ENCODE results near the gene ZNF329.
"Not testable (repeated sequence)": the region's sequence is repeated elsewhere in the genome, so short reads cannot be mapped to it uniquely, and the experiment has no call there.

Gene ZNF329

DNA sequence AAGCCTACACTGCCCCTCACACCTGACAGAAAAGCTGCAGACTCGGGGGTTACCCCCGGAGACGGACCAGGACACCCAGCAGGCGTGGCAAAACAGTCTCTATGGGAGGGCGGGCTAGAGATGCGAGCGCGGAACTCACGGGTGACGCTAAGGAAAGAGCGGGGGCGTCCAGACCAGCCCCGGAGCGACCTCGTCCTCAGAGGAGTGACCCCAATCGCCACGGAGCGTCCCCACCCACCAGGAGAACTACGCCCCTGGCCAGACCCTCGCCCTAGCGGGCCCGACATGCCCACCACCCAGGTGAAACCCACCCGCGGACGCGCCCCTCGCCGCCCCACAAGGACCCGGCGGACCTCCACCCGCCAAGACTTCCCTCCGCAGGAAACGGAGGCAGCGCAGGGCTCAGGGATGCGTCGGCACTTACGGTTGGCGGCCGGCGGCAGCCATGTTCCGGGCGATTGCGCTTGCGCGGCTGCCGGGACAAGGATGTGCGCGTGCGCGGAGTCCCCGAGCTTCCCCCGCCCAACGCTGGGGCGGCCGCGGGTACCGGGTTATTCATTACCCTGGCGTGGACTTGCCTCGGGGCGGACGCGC is at the start of gene ZNF329:
Gene ZNF329, minus strand, starts transcription at position 462 of the 594 bp plus-strand sequence. CDS start 21,286 bp downstream, outside the sequence.
- peak; percentile 84 to 88 for DNase-seq (ENCODE audit: low read depth in 2 of 2)

DNA sequence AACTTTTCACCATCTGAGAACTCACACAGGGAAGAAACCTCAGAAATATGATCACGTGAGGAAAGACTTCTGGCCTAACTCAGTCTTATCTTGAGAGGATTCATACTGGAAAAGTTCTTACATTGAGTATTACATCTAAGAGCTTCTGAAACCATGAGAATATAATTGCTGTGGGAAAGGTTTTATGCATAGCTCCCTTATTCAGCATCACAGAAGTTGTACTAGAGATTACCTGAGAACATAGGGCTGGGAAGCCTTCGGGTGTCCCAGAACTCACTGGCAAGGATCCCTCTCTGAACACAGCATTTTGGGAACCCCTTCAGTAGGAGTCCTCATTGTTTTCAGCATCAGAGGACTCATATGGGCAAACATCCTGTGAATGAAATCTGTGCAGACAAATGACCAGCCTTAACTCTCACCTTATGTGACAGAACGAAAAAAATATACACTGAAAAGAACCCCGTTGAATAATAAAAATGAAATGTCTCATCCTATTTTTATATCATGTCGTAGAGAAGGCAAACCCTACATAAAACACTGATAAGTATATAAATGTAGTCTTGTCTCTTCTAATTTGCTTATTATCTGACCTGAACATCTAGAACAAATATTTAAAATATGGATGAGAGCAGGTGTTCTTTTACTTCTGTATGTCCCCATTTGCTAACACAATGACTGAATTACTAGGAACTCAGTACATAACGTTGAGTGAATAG is 46.5 kb upstream of the ZNF329 start:
- DNase-seq (ENCODE audit: low read depth in 2 of 2): no peak

DNA sequence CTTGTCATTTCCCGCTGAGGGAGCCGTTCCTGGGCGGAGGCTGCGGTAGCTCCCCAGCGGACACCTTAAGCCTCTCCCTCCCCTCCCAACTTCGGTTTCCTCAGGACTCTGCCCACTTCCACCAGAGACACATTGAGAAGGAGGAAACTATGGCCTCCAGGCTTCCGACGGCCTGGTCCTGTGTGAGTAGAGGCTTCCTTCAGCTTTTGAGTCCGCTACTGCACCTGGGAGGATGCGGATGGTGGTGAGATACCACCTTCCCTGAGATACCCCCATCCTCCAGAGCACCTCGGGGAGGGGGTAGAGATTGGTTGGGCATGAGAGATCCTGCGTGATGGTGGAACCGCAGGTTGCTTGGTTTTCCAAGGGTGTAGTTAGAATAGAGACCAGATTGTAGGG is 33.2 kb upstream of the ZNF329 start:
- DNase-seq (ENCODE audit: low read depth in 2 of 2): no peak

DNA sequence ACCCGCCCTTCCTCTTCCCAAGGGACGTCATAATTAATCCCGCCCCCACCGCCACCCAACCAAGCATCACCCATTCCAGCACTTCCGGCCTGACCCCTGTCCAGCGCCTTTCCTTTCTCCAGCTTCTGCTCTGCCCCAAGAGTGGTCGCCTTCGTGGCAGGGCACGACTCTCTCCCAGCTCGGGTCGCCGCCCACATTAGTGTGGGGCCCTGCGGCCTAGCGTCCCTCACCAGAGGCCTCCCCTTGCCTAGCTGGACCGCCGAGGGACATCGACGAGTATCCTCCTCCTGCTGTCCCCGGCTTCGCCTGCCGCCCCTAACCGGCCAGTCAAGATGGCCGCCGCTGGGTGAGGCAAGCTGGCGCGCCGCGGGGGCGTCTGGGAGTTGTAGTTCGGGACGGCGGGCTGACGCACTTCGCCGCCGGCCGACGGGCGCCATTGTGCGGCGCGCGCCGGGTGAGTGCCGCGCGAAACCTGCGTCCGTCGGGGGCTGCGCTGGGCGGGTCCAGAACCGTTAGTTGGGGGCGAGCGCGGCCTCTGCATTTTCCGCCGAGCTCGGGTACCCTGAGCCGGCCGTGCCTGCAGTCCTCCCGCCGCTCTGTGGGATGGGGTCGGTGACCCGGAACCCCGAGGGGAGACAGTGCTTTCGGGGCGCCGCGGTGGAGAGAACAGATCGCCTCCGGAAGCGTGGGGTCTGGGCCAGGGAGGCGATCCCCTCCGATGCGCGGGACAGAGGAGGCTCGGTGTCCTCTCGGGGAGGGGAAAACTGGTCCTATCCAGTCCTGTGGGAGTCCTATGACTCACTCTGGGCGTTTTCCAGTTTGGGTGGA is 32.6 kb upstream of the ZNF329 start, which contains the start of gene ZNF274:
Gene ZNF274, plus strand, starts transcription at position 73 of the 828 bp plus-strand sequence. CDS start 905 bp downstream, outside the sequence.
- peak; percentile 81 to 89 for DNase-seq (ENCODE audit: low read depth in 2 of 2)

DNA sequence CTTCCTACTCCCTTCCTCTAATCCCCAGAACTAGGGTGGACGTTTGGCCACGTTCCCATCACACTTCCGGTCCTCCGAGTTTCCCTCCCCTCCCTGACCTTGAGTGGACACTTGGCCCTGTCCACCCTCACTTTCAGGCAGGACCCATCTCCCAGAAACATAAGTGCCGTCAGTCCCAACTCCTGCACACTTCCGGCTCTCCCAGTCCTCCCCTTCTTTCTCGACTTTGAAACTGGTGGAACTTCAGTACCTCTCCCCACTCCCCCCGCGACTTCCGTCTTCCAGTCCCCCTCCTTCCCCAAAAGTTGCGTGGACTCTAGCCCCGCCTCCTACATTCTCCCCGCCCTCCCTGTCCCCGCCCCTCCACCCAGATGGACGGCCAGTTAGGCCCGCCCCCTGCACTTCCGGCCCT is 32.0 kb upstream of the ZNF329 start:
- peak; percentile 56 to 75 for DNase-seq (ENCODE audit: low read depth in 2 of 2)

DNA sequence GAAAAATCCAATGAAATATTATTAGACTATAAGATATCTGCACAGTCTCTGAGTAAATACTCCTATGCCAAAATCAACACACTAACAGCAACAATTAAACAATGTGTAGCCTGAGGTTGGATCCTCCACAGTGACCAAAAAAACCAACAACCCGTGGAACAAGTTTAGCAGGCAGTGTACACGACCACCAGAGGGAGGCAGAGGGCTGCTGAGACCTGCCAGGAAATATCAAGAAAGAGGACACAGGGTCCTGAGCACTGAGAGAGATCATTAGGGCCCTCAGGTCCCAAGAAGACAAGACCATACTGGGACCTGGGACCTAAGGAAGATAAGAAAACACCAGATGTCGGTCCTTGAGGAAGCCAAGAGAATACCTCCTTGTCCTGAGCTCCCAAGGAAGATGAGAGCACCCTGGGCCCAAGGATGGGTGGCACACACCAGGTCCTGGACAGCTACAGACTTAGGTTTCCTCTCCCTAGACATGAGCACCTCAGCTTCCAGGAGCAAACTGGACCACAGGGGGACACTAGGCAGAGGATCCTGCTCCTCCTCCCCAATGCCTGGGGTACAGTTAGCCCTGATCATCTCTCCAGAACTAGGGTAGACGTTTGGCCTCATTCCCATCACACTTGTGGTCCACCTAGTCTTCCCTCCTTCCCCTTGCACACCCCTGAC is 31.4 kb upstream of the ZNF329 start:
- peak; percentile 21 to 36 for DNase-seq (ENCODE audit: low read depth in 2 of 2)

DNA sequence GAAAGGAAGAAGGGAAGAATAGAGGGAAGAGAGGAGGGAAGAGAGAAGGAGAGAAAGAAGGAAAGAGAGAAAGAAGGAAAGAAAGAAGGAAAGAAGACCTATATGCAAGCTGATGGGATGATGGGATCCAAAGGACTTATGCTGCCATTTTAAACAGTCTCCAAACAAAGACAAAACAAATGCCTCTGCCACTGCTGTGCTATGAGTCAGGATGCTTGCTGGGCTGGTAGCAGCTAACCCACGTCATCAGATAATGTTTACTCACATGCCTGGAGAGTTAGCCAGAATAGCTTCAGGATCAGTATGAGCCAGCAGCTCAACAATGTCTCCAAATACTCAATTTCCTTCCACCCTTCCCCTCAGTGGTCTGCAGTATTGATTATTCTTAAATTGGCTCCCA is 20.3 kb upstream of the ZNF329 start:
- no peak for DNase-seq (ENCODE audit: low read depth in 2 of 2)

DNA sequence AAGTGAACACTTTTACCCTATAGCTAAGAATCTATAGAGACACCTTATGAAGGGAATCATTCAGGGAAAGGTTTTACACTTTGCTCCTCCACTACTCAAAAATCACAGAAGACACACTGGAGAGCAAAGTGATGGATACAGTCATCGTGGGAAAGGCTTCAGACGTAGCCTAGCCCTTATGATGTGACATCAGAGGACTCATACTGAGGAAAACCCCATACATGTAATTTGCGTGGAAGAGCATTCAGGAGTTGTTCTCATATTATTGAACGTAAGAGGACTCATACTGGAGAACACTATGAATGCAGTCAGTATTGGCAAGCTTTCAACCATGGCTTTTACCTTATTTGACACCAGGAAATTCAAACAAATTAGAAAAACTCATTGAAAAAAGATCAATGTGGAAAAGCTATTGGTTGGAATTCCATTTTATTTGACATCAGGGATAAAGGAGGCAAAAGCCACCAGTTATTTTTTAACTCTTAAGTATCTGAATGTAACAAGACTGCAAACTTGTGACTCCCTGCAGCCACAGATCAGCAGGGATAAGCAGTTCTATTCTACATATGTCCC is 16.2 kb upstream of the ZNF329 start:
- DNase-seq (ENCODE audit: low read depth in 2 of 2): no peak

DNA sequence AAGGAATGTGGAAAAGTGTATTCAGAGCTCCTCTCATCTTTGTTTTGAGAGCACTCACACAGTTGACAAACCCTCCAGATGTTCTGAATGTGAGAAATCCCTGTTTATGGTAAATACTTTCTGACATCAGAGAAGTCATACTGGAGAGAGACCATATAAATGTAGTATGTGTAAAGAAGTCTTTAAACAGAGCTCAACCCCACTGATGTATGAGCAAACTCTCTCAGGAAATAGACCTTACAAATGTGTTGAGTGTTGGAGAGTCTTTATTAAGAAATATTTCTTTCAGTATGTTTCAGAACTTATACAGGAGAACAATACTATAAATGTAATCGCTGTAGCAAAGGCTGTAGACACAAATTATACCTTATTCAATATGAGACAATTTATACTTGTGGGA is 15.7 kb upstream of the ZNF329 start:
- DNase-seq (ENCODE audit: low read depth in 2 of 2): no peak

DNA sequence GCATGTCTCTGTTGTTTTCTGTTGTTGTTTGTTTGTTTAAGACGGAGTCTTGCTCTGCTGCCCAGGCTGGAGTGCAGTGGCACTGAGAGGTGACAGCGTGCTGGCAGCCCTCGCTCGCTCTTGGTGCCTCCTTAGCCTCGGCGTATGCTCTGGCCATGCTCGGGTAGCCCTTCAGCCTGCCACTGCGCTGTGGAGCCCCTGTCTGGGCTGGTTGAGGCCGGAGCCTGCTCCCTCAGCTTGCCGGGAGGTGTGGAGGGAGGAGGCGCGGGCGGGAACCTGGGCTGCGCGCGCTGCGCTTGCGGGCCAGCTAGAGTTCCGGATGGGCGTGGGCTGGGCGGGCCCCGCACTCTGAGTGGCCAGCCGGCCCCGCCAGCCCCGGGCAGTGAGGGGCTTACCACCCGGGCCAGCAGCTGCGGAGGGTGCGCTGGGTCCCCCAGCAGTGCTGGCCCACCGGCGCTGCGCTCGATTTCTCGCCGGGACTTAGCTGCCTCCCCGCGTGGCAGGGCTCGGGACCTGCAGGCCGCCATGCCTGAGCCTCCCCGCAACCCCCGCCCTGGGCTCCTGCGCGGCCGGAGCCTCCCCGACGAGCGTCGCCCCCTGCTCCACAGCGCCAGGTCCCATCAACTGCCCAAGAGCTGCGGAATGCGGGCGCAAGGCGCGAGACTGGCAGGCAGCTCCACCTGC is 6.6 kb upstream of the ZNF329 start:
- DNase-seq (ENCODE audit: low read depth in 2 of 2): no peak

DNA sequence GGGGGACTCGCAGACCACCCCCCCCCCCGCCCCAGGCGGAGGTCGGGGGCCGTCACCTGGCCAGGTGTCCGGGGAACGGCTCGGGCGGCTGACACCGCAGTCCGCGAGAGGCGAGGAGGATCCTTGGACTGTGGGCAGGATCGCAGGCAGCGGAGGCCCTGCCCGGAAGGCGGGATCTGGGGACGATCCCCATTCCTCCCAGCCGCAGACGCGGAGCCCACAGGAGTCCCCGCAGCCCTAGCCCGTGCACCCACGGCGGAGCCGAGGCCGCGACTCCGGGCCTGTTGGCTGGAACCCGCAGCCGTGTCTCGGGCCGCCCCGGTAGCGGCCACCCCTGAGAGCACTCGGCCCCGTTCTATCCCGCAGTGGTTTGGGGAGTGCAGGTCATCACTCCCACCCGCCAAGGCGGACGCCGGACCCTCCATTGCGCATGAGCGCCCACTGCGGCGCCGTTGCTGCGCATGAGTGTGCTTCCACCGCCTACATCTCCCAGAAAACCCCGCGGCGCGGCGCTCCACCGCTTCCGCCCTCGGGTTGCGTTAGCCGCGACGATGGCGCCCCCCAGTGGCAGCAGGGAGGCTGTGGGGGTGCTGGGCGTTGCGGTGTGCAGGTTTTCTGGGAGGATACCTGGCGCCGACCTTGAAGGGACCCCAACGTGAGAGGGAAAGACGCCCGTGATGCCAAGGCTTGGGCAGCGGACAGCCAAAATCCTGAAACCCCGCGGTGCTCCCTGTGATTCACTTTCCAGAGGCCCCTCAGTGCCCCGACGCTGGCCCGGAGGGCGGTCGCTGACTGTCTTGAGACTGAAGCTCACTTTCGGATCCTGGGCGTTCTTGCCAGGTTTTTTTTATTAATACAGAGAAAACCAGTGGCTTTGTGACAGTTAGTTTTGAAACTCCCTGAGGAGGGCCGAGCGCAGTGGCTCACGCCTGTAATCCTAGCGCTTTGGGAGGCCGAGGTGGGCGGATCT is 4.4 kb upstream of the ZNF329 start:
- peak; percentile 98 to 99 for DNase-seq (ENCODE audit: low read depth in 2 of 2)

DNA sequence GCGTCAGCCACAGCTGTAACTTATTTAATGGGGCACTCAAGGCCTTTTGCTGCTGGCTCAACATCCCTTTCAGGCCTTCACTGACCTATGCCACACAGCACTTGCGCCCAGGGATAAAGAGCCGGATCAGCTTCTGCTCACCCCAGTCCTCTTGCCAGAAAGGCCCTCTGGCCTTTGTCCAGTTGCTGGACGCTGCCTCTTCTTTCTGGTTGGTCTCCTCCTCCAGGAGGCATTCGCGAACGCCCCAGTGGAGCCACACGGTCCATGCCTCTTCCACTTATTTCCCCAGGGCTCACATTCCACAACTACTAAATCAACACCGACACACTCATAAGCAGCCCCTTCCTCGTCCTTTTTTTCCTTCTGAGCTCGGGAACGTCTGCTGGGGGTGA is 3.7 kb upstream of the ZNF329 start:
- DNase-seq (ENCODE audit: low read depth in 2 of 2): no peak

DNA sequence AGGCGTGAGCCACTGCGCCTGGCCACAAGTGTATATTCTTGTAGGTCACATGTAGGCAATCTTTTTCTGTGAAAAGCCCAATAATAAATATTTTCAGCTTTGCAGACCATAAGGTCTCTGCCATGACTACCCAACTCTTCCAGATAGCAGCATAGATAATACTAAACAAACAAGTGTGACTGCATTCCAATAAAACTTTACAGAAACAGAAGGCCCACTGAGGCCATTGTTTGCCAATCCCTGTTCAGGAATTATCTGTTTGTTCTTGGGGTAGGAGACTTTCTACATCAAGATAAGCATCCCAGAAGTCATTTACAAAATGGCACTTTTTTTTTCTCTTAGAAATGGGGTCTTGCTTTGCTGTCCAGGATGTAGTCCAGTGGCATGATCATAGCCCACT is 2.8 kb upstream of the ZNF329 start:
- no peak for DNase-seq (ENCODE audit: low read depth in 2 of 2)

DNA sequence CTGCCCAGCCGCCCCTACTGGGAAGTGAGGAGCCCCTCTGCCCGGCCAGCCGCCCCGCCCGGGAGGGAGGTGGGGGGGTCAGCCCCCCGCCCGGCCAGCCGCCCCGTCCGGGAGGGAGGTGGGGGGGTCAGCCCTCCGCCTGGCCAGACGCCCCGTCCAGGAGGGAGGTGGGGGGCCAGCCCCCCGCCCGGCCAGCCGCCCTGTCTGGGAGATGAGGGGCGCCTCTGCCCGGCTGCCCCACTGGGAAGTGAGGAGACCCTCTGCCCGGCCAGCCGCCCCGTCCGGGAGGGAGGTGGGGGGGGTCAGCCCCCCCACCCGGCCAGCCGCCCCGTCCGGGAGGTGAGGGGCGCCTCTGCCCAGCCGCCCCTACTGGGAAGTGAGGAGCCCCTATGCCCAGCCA is 3.1 kb downstream of the ZNF329 start:
- DNase-seq (ENCODE audit: low read depth in 2 of 2): not testable (repeated sequence)

DNA sequence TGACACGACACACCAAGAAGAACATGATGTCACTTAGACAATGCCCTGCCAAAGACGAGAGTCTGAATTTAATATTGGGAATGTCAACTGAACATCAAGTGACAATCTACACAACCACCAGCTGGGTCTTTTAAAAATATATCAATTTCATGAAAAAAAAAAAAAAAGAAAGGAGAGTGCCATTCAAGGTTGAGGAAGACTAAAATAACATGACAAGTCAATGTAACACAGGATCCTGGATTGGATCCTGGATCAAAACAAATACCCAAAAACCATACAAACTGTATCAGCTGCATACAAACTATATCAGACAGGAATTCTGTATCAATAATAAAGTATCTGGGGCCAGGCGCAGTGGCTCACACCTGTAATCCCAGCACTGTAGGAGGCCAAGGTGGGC is 4.7 kb downstream of the ZNF329 start:
- DNase-seq (ENCODE audit: low read depth in 2 of 2): no peak

DNA sequence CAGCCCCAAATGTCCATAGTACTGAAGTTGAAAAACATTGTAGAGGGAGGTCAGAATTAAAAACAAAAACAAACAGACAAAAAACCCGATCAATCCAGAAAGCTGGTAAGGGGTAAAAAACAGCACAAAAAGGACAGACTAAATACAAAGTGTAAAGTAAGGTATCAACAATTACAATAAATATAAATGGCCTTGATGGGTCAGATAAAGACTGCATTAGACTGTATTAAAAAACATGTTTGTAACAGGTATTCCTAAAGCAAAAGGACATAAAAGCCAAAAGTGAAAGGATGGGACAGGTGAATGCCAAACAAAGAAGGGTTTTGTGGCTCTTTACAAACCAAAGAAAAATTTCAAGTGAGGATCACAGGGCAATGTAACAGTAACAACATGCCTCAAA is 16.3 kb downstream of the ZNF329 start:
- DNase-seq (ENCODE audit: low read depth in 2 of 2): no peak

DNA sequence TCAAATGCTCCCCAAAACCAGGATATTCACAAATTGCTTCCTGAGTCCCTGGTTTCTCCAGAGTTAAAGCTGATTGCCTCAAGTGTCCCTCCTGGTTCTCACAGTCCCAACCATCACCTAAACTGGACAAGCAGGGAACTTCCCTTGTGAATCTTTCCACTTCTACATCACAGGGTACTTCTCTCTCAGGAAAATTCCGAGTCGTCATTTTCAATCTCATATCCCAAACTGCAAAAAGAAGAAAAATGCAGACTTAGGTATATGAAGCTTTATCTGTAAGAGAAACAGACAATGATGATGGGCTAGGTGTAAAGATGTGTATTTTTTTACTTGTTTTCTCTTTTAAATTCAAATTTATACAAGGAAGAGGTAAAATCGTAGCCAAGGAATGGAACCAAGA is 21.3 kb downstream of the ZNF329 start:
- DNase-seq (ENCODE audit: low read depth in 2 of 2): no peak

DNA sequence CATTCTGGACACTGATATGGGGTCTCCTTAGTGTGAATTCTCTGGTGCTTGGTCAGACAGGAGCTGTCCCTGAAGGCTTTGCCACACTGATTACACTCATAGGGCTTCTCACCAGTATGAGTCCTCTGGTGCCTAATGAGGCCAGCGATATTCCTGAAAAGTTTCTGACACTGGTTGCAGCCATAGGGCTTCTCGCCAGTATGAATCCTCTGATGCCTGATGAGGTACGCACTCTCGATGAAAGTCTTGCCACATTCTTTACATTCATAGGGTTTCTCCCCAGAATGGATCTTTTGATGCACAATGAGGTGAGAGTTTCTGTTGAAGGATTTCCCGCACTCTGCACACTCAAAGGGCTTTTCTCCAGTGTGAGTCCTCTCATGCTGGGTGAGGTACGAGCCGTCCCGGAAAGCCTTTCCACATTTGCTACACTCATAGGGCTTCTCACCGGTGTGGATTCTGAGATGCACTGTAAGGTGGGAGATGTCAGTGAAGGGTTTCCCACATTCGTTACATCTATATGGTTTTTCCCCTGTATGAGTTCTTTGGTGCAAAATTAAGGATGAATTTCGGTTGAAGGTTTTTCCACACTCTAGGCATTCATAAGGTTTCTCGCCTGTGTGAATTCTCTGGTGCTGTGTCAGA is 22.4 kb downstream of the ZNF329 start:
- DNase-seq (ENCODE audit: low read depth in 2 of 2): no peak

DNA sequence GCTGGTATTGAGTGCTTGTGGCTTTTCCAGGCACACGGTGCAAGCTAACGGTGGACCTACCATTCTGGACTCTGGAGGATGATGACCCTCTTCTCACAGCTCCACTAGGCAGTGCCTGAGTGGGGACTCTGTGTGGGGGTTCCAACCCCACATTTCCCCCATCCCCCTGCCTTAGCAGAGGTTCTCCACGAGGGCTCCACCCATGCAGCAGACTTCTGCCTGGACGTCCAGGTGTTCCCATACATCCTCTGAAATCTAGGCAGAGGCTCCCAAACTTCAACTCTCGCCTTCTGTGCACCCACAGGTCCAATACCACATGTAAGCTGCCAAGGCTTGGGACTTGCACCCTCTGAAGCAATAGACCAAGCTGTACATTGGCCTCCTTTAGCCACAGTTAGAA is 27.2 kb downstream of the ZNF329 start:
- no peak for DNase-seq (ENCODE audit: low read depth in 2 of 2)

Measured in stimulated activated CD8-positive, alpha-beta memory T cell treated with anti-CD3 and anti-CD28 coated beads, Interleukin-2, amount 100 ng/mL, for 1 hour (primary cell).